Measurements from ENCODE around the gene SCNN1B.
A peak's percentile ranks its signal among the peaks of the same experiment; 100 is the strongest.

Gene SCNN1B

DNA sequence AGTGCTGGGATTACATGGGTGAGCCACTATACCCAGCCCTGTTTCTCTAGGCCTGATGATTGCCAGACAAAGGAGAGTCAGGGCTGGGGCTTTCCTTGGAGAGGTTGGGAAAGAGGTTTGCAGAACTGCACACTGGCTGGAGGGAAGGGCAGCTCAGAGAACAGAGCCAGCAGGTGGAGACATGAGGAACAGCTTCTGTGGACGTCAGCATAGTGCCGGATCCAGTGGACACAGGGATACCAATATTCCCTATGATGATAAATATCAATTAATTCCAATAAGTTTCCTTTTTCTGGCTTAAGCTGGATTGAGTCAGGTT, 43.2 kb upstream of the SCNN1B start:
- H3K27ac ChIP-seq = peak overlapping the region; percentile 26; the same call in 1 of the 2 replicates
- TF ChIP-seq, protein P1, sequence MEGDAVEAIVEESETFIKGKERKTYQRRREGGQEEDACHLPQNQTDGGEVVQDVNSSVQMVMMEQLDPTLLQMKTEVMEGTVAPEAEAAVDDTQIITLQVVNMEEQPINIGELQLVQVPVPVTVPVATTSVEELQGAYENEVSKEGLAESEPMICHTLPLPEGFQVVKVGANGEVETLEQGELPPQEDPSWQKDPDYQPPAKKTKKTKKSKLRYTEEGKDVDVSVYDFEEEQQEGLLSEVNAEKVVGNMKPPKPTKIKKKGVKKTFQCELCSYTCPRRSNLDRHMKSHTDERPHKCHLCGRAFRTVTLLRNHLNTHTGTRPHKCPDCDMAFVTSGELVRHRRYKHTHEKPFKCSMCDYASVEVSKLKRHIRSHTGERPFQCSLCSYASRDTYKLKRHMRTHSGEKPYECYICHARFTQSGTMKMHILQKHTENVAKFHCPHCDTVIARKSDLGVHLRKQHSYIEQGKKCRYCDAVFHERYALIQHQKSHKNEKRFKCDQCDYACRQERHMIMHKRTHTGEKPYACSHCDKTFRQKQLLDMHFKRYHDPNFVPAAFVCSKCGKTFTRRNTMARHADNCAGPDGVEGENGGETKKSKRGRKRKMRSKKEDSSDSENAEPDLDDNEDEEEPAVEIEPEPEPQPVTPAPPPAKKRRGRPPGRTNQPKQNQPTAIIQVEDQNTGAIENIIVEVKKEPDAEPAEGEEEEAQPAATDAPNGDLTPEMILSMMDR (conservative IDR thresholded peaks at IDR 0.05) = no peak

DNA sequence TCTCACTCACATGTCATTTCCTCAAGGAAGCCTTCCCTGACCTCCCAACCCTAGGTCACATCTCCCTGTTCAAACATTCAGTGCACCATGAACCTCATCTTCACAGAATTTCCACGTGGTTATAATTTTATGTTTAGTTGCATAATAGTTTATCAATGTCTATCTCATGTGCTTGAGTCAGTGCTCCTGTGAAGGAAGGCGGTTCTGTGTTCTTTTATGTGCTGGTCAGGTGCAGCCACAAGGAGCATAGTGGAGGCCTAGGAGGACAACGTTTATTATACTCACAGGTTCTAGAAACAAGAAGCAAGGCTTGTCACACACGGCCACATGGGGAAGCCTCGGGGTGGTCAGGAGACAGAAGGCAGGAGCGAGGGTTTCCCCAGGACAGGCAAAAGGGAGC, 34.5 kb upstream of the SCNN1B start:
- H3K27ac ChIP-seq = no peak overlapping the region
- TF ChIP-seq, protein P1 (conservative IDR thresholded peaks at IDR 0.05) = no peak

DNA sequence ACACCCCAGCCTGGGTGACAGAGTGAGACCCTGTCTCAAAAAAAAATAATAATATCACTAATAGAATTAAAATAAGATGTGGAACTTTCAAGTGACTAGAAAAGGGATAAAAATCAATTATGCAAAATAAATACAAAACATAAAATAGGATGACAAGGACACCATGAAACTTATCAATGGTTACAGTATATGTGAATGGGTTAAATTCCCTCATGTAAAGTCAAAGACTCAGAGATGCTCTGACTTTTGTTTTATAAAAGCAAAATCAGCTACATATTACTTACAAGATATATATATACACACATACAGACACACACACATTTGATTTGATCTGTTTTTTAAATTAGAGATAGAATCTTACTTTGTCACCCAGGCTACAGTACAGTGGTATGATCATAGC, 33.5 kb upstream of the SCNN1B start:
- H3K27ac ChIP-seq = no peak overlapping the region
- TF ChIP-seq, protein P1 (conservative IDR thresholded peaks at IDR 0.05) = no peak

DNA sequence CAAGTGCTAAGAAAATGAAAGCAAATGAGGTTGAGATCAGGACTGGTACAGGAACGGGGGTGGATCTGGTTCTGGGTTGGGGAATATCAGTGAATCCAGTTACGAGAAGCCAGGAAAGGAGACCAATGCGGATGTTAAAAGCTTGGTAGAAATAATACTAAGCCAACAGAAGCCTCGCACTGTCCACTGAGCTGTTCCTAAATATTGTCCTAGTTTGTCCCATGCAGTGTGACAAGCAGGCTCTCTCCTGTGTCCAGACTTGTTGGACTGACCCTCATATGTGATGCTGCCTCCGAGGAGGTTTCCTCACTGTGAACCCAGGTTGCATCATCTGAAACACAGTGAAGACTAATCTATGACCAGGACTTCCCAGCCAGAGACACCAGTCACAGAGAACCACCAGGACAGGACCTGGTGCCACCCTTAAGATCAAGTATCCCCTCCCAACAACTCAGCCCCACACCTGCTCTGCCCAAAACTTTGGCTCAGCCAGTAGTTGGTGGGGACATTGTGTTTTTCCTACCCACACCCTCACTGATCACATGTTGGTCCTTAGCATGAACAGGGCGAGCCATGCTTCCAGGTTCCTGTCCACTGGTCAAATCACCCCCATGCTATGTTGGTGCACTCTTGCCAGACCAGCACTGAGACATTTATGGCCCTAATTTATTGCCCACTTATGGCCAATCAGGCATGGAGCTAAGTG, 32.7 kb upstream of the SCNN1B start:
- TF ChIP-seq, protein P1 (conservative IDR thresholded peaks at IDR 0.05) = no peak
- no peak overlapping the region for H3K27ac ChIP-seq

DNA sequence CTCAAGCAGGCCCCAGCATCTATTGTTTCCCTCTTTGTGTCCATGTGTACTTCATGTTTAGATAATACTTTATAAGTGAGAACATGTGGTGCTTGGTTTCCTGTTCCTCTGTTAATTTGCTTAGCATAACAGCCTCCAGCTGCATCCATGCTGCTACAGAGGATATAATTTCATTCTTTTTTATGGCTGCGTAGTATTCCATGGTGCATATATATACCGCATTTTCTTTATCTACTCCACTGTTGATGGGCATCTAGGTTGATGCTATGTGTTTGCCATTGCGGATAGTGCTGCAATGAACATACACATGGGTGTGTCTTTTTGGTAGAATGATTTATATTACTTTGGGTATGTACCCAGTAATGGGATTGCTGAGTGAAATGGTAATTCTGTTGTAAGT, 31.4 kb upstream of the SCNN1B start:
- TF ChIP-seq, protein P1 (conservative IDR thresholded peaks at IDR 0.05) = no peak
- H3K27ac ChIP-seq = no peak overlapping the region

DNA sequence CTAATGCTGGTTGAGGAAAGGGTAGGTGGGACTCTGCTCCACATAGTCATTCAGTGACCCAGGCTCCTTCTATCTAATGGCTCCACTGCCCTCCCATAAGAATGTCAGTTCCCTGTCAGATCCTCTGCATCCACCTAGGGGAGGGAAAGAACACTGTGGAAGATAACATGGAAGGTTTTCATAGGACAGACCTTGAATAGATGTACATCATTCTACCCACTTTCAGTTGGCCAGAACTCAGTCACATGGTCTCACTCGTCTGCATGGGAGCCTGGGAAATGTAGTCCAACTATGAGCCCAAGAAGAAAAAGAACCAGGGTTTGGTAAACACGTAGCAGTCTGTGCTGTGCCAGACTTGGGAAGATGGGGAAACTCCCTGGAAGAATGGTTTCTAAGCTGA, 27.1 kb upstream of the SCNN1B start:
- H3K27ac ChIP-seq = peak overlapping the region; percentile 45; the same call in 1 of the 2 replicates
- TF ChIP-seq, protein P1 (conservative IDR thresholded peaks at IDR 0.05) = no peak

DNA sequence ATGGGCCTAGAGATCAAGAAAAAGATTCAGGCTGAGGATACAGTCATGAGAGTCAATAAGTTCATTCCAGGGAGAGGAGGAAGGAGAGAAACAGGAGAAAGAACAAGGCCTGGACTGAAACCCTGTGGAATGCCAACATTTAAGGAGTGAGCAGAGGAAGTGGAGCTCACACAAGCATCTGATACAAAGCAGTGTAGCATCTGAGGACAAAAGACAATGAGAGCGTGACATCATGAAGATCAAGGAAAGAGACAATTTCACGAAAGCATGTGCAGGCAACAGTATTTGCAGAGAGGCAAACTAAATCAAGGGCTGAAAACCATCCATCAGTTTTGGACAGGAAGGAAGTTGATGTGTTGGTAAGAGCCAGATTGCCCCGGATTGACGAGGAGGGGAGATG, 25.3 kb upstream of the SCNN1B start:
- TF ChIP-seq, protein P1 (conservative IDR thresholded peaks at IDR 0.05) = no peak
- no peak overlapping the region for H3K27ac ChIP-seq
